Measurements from ENCODE around the gene C19orf25.

GRCh38 chr19:1456121-1456900 lies 22.7 kb downstream of the C19orf25 start:
- TF ChIP-seq HIVEP1 (CRISPR knock-in tag; IDR thresholded peaks at IDR 0.05) (no peak), CTCF (IDR thresholded peaks at IDR 0.05 in 2 of 3, conservative IDR thresholded peaks at IDR 0.05 in 1 of 3; ENCODE audit: insufficient read depth in 2 of 3, low read depth in 1 of 3, low read length in 3 of 3) (no peak), RFX1 (IDR thresholded peaks at IDR 0.05) (no peak), HNRNPUL1 (IDR thresholded peaks at IDR 0.05; ENCODE audit: low read length) (no peak), MYC (IDR thresholded peaks at IDR 0.05; ENCODE audit: low read depth, low read length) (no peak), MYC (CRISPR knock-in tag; IDR thresholded peaks at IDR 0.05; ENCODE audit: borderline replicate concordance, low read depth) (no peak)

Measured in K562 (cell line).